Renal cortex interstitium (tissue), 11 donors: ENCODE results near the gene PICK1. TPM values are rescaled to one million over a fixed set of nuclear protein-coding genes. Genes with fewer than 3 reads are reported as not detected.
A peak's percentile ranks its signal among the peaks of the same experiment; 100 is the strongest.
"Not testable (repeated sequence)": the region's sequence is repeated elsewhere in the genome, so short reads cannot be mapped to it uniquely, and the experiment has no call there.

Source experiments
- DNase-seq, 11 donors: peaks; one replicate each; pipeline ENCODE4 v3.0.0-alpha.2; 2013; ENCODE audit warnings: low read depth in 9 of 11, low spot score in 4 of 11; ENCODE audit errors: extremely low read depth in 1 of 11
- polyA plus RNA-seq, 3 donors: library from polyadenylated mRNA; unstranded; fragments of 120-200 nt; gene quantifications; one replicate each; pipeline ENCODE4 v1.2.1, GENCODE V29; 2013; ENCODE audit not compliant: insufficient read length in 3 of 3

PICK1 gene
- polyA plus RNA-seq, 3 donors, result 30.2 to 45.6 (median 38.0) TPM

GRCh38 chr22:38069372-38070249 is 12.4 kb downstream of the PICK1 start:
- no peak for DNase-seq

- no peak for DNase-seq
Measured at GRCh38 chr22:38070250-38070921, 13.2 kb downstream of the PICK1 start.

- DNase-seq, result no peak
Measured at GRCh38 chr22:38071421-38072321, 14.5 kb downstream of the PICK1 start.

GRCh38 chr22:38072322-38073149 is 15.3 kb downstream of the PICK1 start:
- DNase-seq, result no peak

GRCh38 chr22:38073150-38074130 is 16.2 kb downstream of the PICK1 start:
- no peak for DNase-seq

- peak in 1 of 11 donors; percentile 30 for DNase-seq
Measured at GRCh38 chr22:38074181-38075104, 17.2 kb downstream of the PICK1 start.

- DNase-seq, result no peak
Measured at GRCh38 chr22:38075105-38075825, 18.1 kb downstream of the PICK1 start.

GRCh38 chr22:38075961-38076360 is 18.8 kb downstream of the PICK1 start:
- no peak for DNase-seq

GRCh38 chr22:38077096-38077495 is 19.9 kb downstream of the PICK1 start:
- no peak for DNase-seq

GRCh38 chr22:38077595-38077994 is 20.4 kb downstream of the PICK1 start:
- no peak for DNase-seq

GRCh38 chr22:38078046-38078840 is 21.0 kb downstream of the PICK1 start:
- DNase-seq, result no peak

GRCh38 chr22:38079208-38079607 is 22.0 kb downstream of the PICK1 start:
- DNase-seq, result not testable (repeated sequence)

GRCh38 chr22:38079804-38080203 is 22.6 kb downstream of the PICK1 start:
- DNase-seq, result no peak

- DNase-seq, result no peak
Measured at GRCh38 chr22:38080474-38080849, 23.3 kb downstream of the PICK1 start.
